ENCODE measurements around the gene BANP. TPM values are rescaled to one million over a fixed set of nuclear protein-coding genes. Genes with fewer than 3 reads are reported as not detected.

BANP gene
- total RNA-seq, 2 experiments from 2014 or later: 39.6 to 58.0 TPM

DNA sequence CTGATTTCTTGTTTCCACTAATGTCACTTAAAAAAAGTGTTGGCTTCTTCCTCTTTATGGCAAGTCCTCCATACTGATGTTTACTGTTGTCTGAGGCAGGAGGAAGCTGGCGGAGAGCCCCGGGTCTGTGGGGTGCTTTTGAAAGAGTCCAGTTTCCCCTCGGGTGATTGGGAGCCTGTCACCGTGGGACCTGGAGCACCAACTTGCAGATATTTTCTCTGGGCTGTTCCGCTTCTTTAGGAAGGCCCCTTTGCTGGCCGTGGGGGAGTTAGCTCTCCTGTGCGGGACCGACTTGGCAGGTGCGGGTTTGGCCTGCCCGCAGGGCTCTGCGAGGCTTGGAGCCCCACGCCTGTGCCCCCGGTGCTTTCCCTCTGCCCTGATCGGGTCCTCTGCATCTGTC lies 3.1 kb downstream of the BANP start:
- Histone ChIP-seq H2AFZ (ENCODE audit: low read length) (no peak overlapping the region), H3K4me1 (ENCODE audit: insufficient read depth, low read length, poor library complexity, severe bottlenecking) (peaks cover 48% of the 10 kb centered on the region), H3K4me3 (ENCODE audit: low read depth, low read length, poor library complexity, severe bottlenecking) (no peak overlapping the region), H3K9me2 (ENCODE audit: insufficient read depth, low read length) (no peaks in the 10 kb centered on the region), H3K36me3 (ENCODE audit: insufficient read depth, low read length) (peaks cover 47% of the 10 kb centered on the region; the same call in 1 of the 2 replicates), H3K9me3 (ENCODE audit: low read length) (no peaks in the 10 kb centered on the region), H4K20me1 (ENCODE audit: insufficient read depth, low read length) (peaks cover 6% of the 10 kb centered on the region; the same call in 1 of the 2 replicates), H3K27ac (ENCODE audit: low read depth, low read length, poor library complexity, severe bottlenecking) (no peak overlapping the region), H3K4me2 (ENCODE audit: low read length) (peak overlapping the region; percentile 97; the same call in 1 of the 2 replicates), H3K79me2 (ENCODE audit: insufficient read depth, low read depth, low read length) (peaks cover 76% of the 10 kb centered on the region)
- ChIA-PET POLR2A (interaction anchor here (1.0 kb wide), 1 partner anchor 19 kb away, joined by 3 read pairs; no protein-coding TSS in a partner anchor), CTCF (ENCODE audit: unreplicated experiment) (no interaction called here)
- no TSS peak for BruUV-seq (replicated peaks)
- DNase-seq (ENCODE audit: low spot score): no peak
- intact Hi-C loops (cut with micrococcal nuclease; ENCODE audit: unreplicated experiment): loop anchor here (10.0 kb wide), 1 partner anchor 600 kb away; no protein-coding TSS in a partner anchor
- TF ChIP-seq, protein P1, sequence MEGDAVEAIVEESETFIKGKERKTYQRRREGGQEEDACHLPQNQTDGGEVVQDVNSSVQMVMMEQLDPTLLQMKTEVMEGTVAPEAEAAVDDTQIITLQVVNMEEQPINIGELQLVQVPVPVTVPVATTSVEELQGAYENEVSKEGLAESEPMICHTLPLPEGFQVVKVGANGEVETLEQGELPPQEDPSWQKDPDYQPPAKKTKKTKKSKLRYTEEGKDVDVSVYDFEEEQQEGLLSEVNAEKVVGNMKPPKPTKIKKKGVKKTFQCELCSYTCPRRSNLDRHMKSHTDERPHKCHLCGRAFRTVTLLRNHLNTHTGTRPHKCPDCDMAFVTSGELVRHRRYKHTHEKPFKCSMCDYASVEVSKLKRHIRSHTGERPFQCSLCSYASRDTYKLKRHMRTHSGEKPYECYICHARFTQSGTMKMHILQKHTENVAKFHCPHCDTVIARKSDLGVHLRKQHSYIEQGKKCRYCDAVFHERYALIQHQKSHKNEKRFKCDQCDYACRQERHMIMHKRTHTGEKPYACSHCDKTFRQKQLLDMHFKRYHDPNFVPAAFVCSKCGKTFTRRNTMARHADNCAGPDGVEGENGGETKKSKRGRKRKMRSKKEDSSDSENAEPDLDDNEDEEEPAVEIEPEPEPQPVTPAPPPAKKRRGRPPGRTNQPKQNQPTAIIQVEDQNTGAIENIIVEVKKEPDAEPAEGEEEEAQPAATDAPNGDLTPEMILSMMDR (conservative IDR thresholded peaks at IDR 0.05; ENCODE audit: low read length): no peak
- no peak for TF ChIP-seq EZH2phosphoT487 (IDR thresholded peaks at IDR 0.05; ENCODE audit: borderline replicate concordance, low read depth, low read length)

DNA sequence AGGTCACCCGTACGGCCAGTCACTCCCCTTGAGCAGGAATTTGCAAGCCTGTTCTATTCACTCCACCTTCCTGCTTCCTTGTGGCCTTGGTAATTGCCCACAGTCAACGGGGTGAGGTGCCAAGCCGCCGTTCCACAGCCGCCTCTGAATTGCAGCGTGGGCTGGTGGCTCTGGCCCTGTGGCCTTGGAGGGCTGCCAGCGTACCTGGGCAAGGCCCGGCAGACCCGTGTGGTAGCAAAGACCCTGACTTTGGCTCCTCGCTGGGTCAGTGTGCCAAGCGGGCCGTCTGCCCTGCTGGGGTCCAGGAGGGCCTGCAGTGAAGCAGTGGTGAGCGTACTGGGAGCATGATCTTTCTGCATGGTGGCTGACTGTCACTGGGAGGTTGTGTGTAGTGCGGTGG lies 3.6 kb downstream of the BANP start:
- no peak for TF ChIP-seq EZH2phosphoT487 (IDR thresholded peaks at IDR 0.05; ENCODE audit: borderline replicate concordance, low read depth, low read length)
- TF ChIP-seq, protein P1 (conservative IDR thresholded peaks at IDR 0.05; ENCODE audit: low read length): no peak
- H2AFZ ChIP-seq (ENCODE audit: low read length): no peak overlapping the region
- BruUV-seq (replicated peaks): no TSS peak
- H3K27ac ChIP-seq (ENCODE audit: low read depth, low read length, poor library complexity, severe bottlenecking): no peak overlapping the region
- peaks cover 47% of the 10 kb centered on the region; the same call in 1 of the 2 replicates for H3K36me3 ChIP-seq (ENCODE audit: insufficient read depth, low read length)
- peaks cover 6% of the 10 kb centered on the region; the same call in 1 of the 2 replicates for H4K20me1 ChIP-seq (ENCODE audit: insufficient read depth, low read length)
- no peaks in the 10 kb centered on the region for H3K9me3 ChIP-seq (ENCODE audit: low read length)
- no peak for DNase-seq (ENCODE audit: low spot score)
- ChIA-PET CTCF (ENCODE audit: unreplicated experiment) (no interaction called here), POLR2A (no interaction called here)
- no peak overlapping the region for H3K4me3 ChIP-seq (ENCODE audit: low read depth, low read length, poor library complexity, severe bottlenecking)
- peaks cover 48% of the 10 kb centered on the region for H3K4me1 ChIP-seq (ENCODE audit: insufficient read depth, low read length, poor library complexity, severe bottlenecking)
- intact Hi-C loops (cut with micrococcal nuclease; ENCODE audit: unreplicated experiment): loop anchor here (10.0 kb wide), 1 partner anchor 600 kb away; no protein-coding TSS in a partner anchor
- H3K79me2 ChIP-seq (ENCODE audit: insufficient read depth, low read depth, low read length): peaks cover 78% of the 10 kb centered on the region
- peak overlapping the region; percentile 97; the same call in 1 of the 2 replicates for H3K4me2 ChIP-seq (ENCODE audit: low read length)
- H3K9me2 ChIP-seq (ENCODE audit: insufficient read depth, low read length): no peaks in the 10 kb centered on the region

DNA sequence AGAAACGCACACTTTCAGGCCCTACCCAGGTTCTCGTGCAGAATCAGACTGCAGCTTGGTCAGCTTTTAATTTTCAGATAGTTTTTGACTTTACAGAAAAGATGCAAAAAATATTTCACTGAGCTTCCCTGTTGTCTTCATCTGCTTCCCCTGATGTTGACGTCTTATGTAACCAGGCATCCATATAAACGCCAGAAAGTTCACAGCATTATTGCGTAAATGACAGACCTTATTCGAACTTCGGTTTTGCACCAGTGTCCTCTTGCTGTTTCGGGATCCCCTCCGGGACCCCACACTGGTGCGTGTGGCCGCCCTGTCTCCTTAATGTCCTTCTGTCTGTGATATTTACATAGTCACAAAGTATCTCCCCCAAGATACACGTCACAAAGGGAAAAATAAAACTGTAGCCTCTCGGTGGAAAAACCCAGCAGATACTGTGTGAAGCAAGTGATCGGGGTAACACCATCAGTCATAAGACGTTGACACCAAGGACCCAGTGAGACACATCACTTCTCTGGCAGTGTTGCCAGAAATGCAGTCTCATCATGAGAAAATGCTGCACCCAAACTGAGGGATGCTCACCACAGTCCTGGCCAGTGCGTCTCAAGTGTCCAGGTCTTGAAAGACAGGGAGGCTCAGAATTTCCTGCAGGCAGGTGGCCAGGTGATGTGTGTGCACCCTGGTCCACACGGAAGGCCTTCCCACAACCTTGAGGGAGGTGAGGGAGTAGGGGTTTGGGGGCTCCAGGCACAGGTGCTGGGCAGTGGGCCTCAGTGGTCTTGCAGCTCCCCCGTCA lies 4.3 kb downstream of the BANP start:
- H4K20me1 ChIP-seq (ENCODE audit: insufficient read depth, low read length): peaks cover 6% of the 10 kb centered on the region; the same call in 1 of the 2 replicates
- BruUV-seq (replicated peaks): no TSS peak
- H3K4me1 ChIP-seq (ENCODE audit: insufficient read depth, low read length, poor library complexity, severe bottlenecking): peaks cover 43% of the 10 kb centered on the region
- H3K27ac ChIP-seq (ENCODE audit: low read depth, low read length, poor library complexity, severe bottlenecking): peak overlapping the region; percentile 66
- no peaks in the 10 kb centered on the region for H3K9me3 ChIP-seq (ENCODE audit: low read length)
- no peak overlapping the region for H3K4me3 ChIP-seq (ENCODE audit: low read depth, low read length, poor library complexity, severe bottlenecking)
- H3K79me2 ChIP-seq (ENCODE audit: insufficient read depth, low read depth, low read length): peaks cover 78% of the 10 kb centered on the region
- DNase-seq (ENCODE audit: low spot score): no peak
- H2AFZ ChIP-seq (ENCODE audit: low read length): no peak overlapping the region
- peaks cover 47% of the 10 kb centered on the region; the same call in 1 of the 2 replicates for H3K36me3 ChIP-seq (ENCODE audit: insufficient read depth, low read length)
- CTCF ChIA-PET (ENCODE audit: unreplicated experiment): no interaction called here
- POLR2A ChIA-PET: no interaction called here
- intact Hi-C loops (cut with micrococcal nuclease; ENCODE audit: unreplicated experiment): loop anchor here (10.0 kb wide), 1 partner anchor 599 kb away; no protein-coding TSS in a partner anchor
- TF ChIP-seq, protein P1 (conservative IDR thresholded peaks at IDR 0.05; ENCODE audit: low read length): no peak
- no peak for TF ChIP-seq EZH2phosphoT487 (IDR thresholded peaks at IDR 0.05; ENCODE audit: borderline replicate concordance, low read depth, low read length)
- peak overlapping the region; percentile 54 for H3K4me2 ChIP-seq (ENCODE audit: low read length)
- H3K9me2 ChIP-seq (ENCODE audit: insufficient read depth, low read length): no peaks in the 10 kb centered on the region
